Ecto neural progenitor cell (in vitro differentiated cells): ENCODE measurements around the gene KCNJ1.

Experiments used
- DNase-seq: peaks from one replicate; pipeline ENCODE4 v3.0.0-alpha.2; 2018; ENCODE audit warnings: low spot score

Gene KCNJ1

GRCh38 chr11:128882451-128882850 is 15.4 kb upstream of the KCNJ1 start:
- no peak for DNase-seq

DNA sequence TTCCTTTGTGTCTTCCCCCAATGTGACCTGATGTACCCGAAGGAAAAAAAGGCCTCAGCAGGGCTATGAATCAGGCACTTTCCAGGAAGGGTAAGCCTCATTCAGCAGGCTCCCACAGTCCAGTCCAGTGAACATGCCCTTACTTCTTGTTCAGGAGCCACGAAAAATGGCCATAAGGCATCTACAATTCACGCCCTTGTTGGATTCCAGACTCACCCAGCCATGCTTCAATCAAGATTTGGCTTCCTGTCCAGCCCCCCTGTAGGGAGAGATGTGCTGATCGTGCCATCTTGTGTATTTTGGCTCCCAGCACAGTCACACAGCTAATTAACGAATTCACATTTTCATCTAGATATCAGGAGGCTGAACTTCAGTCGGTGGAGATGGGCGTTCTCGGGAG is 14.1 kb upstream of the KCNJ1 start:
- DNase-seq = no peak

DNA sequence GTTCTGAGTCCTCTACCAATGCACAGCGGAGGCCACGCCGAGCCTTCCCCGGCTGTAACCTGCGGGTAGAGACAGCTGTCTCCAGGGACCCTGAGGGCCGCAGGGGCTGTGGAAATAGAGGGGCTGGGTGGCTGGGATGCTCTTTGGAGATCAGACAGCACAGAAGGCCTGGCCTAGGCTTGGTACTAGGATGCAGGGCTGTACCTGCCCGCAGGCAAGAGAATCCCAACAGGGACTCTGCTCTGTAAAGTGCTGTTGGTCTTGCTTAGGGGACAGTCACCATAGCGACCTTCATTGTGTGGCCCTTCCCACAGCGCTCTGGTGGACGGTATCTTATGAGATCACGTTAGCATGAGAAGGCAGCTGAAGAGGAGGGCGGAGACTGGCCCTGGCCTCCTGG is 12.7 kb upstream of the KCNJ1 start:
- no peak for DNase-seq

DNA sequence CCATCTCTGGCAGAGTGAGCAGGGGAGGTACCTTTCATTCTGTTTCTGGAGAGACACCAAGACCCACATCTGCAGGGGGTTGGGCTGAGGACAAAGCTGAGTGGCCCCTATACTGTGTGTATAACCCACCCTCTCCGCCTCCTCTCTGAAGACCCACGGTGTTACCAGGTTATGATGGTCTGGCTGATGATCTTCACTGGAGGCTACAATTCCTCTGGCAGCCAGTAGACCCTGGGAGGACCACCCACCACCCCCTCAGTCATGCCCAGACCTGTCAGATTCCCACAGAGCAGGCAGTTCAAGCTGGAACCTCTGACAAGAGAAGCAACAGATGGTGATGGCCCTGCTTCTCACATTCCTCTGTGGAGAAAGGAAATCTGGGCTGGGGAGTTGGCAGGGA is 11.4 kb upstream of the KCNJ1 start:
- DNase-seq = no peak

DNA sequence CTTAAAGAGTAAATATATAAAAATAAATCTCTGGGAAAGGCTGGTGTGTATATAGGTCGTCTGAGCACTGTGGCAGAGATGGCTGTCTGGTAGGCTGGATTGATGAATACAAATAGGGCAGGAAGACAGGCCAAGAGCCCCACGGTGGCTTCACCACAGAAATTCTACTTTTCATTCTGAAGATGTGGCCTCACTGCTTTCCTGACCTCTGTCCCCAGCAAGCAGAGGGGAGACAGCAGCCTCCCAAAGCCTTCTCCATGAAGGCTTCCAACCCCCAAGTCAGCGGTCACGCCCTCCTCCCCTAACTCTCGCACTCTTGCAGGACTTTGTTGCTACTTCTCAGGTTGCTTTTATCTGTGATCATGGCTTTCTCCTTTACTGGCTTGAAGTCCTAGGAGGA is 10.6 kb upstream of the KCNJ1 start:
- DNase-seq = no peak

DNA sequence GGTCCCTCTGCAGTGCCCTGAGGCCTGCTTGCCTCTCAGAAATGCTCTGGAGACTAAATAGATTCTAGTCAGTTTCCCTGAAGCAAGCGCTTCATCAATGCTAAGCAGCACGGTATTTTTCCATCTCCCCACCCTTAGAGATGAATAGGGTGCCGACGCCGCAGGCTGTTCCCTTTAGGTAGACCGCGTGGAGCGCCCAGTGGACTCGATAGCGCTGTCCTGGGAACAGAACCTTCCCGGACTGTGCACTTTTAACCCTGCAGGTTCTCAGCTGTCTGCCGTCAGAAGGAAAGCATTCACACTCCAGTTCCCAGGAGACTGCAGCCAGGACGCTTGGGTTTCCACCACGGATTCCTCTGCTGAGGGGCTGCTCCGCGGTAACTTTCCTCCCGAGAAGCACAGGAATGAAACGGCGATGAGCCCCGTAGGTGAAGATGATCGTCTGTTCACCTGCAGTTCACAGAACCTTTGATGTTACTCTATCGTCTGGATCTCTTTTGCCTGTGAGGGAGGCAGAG is 9.1 kb upstream of the KCNJ1 start:
- DNase-seq = no peak

GRCh38 chr11:128874427-128874826 is 7.3 kb upstream of the KCNJ1 start:
- no peak for DNase-seq

GRCh38 chr11:128872594-128872993 is 5.5 kb upstream of the KCNJ1 start:
- DNase-seq = no peak

- no peak for DNase-seq
Measured at GRCh38 chr11:128872094-128872493, 5.0 kb upstream of the KCNJ1 start.

- peak; percentile 65 for DNase-seq
Measured at GRCh38 chr11:128871168-128871610, 4.1 kb upstream of the KCNJ1 start.

- DNase-seq = no peak
Measured at GRCh38 chr11:128868841-128869671, 2.0 kb upstream of the KCNJ1 start.

DNA sequence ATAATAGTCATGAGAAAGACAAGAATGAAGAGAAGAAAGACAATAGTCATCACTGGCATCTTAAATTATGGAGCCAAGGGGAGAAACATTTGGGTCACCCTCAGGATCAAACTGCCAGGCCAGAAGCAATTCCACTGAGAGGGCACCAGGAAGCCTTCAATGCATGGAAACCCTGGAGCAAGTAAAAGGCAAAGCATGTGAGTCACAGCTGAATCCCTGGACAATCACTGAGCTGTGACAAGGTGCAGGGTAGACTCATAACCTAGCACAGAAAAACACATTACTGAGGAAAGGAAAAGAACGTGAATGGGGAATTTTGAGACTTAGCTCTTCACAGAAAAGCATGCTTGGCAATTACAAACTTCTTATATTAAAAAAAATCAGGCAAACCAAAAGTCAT is 1.6 kb downstream of the KCNJ1 start:
- no peak for DNase-seq

DNA sequence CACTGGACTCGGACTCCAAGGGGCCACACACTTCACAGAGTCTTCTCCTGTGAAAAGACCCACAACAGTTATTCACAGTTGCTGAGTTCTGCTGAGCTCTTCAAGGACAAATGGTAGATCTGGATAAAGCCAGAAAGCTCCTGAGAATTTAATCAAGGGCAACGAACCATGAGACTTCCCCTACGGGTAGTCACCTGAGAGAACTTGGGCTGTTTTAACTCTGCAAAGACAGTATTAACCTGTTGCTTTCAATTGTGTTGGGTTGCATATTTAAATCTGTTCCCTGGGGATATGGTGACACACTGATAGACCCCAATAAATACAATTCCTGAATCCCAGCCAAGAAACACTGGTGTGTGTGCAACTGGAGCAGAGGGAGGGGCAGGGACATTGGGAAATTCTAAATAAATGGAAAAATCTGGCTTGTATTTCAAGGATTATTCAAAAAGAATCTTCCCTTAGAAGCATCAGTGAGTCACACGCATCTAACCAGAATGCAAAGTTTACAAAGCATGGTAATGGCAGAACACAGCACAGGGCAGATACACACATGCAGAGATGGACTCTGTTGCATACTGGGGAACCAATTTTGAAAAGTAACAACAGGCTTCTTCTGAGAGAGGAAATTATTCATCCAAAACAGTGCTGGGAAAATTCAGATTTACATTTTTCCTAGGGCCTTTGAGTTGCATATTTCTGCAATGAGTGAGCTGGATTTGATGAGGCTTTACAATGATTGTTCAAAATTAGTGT is 4.0 kb downstream of the KCNJ1 start:
- no peak for DNase-seq

DNA sequence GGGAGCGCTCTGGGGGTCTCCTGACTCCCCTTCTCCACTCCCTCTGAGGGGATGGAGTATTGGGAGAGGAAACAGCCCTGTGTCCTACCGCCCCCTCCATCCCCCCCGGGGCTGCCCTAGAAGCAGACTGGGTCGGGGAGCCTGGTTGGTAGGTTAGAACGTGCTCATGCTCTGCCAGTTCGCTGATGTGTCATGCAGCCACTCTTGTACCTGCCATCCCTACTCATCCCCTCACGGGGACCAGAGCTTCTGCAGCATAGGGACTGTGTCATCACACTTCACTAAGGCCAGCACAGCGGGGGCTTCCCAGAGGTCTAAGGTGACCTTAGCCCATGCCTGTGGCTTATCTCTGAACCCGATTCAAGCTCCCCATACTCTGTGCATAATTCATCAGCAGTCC is 4.7 kb downstream of the KCNJ1 start:
- DNase-seq = no peak

DNA sequence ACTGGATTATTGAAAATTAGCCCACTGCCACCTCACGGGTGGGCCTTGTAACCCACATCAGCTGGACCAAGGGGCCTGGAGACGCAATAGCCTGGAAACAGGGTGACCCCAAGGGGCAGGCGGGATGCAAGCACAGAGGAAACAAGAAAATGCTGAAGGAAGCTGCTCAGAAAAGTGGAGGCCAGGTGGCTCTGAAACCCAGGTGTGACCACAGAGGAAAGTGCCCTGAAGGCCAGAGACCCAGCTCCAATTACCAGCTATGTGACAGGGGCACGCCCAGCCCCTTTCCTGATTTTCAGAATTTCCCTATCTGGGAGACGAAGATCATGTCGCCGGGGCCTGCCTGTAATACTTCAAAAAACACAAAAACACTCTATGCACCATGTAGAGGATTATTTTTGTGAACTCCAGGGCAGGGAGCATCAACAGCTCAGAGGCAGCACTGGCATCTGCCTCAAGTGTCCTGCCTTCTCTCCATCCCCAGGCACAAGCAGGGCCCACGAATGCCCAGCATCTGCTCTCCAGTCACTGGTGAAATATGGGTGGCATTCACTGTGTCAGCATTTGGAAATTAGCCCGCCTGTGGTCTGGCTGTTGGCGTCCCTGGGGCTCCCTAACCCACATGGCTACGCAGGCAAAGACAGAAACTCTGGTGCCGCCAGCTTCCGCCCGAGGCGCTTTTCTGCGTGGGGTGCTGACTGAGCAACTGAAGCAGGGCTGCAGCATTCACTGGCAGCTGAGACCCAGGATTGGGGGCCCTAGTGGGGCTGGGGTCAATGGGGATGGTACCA is 6.3 kb downstream of the KCNJ1 start:
- no peak for DNase-seq

- DNase-seq = peak; percentile 89
Measured at GRCh38 chr11:128859563-128860441, 7.3 kb downstream of the KCNJ1 start.

DNA sequence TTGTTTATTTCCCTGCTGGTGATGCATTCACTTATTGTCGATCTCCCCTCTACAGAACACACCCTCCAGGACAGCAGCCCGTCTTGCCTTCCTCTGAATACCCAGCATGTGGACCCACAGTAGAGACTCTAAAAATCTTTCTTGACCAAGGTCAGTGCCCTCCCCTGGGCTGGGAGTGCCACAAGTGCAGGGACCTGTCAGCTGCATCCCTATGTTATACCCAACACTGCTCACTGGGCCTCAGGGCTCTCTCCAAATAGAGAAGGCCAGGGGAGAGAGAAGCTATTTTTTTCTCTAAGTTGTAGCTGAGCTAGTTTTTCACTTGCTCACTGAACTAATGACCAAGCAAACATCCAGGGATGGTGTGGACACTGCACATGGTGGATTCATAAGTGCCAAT is 9.8 kb downstream of the KCNJ1 start:
- DNase-seq = no peak

DNA sequence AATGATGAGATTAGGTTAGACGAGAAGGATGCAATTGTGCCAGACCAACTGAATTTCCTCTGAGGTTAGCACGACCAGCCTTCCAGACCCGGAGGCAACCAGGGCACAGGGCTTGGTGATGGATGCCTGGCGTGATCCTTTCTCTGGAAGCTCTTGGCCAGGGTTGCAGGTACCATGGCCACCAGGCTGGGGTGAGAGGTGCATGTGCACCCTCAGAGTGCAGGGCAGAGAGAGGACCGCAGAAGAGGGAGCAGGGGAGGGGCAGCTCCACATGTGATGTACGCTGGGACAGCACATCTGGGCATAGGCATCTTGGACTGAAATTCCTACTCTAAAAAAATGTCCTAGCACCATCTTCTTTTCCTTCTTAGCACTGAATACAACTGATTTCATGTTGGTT is 10.9 kb downstream of the KCNJ1 start:
- DNase-seq = no peak

GRCh38 chr11:128854841-128855240 is 12.3 kb downstream of the KCNJ1 start:
- DNase-seq = no peak

DNA sequence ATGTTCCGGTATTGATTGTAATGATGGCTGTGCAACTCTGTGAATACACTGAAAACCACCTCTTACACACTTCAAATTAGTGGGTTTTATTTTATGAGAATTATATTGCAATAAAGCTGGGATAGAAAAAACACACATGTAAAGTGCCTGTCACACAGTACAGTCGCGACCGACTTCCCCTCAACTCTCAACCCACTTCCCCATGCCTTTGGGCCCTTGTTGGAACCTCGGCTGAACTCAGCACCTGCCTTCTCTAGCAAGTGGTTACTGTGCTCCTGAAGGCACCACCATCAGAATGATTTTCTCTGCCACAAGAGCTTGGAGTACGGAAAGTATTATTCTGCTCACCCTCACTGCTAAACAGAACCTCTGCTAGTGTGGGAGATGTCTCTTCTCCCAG is 13.5 kb downstream of the KCNJ1 start:
- no peak for DNase-seq

GRCh38 chr11:128852327-128853023 is 14.6 kb downstream of the KCNJ1 start:
- DNase-seq = no peak
